GF-D8 (cell line): Measurements from ENCODE around the gene HHATL.
"Not testable (repeated sequence)": the region's sequence is repeated elsewhere in the genome, so short reads cannot be mapped to it uniquely, and the experiment has no call there.

Experiments
- DNase-seq: peaks from one replicate; lab custom pipeline; 2025; lab: John Stamatoyannopoulos, UW

The HHATL gene

DNA sequence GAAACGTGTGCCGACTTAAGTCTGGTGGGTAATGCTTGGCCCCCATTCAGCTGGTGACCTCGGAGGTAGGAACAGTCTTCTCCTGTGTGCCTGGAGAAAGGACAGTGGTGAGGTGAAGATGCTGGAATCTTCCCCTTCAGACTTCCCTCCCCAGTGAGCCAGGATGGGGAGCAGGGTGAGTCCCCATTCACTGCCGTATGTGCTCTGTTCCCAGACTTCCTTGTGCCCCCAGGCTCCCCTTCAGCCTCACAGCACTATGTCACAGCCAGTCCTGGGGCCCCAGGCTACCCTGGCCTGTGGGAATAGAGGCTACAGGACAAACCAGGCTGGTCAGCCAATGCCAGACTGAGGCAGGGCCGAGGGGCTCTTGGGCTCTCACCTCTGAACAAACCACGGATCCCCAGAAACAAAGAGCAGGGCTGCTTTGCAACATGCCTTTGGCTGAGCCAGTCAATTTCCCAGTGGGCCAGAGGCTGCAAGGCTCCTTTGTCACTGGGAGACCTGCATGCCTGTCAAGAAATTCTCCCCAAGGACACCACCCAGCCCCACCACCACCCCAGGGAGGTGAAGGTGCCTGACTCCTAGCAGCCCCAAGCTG, 31.8 kb upstream of the HHATL start:
- no peak for DNase-seq

DNA sequence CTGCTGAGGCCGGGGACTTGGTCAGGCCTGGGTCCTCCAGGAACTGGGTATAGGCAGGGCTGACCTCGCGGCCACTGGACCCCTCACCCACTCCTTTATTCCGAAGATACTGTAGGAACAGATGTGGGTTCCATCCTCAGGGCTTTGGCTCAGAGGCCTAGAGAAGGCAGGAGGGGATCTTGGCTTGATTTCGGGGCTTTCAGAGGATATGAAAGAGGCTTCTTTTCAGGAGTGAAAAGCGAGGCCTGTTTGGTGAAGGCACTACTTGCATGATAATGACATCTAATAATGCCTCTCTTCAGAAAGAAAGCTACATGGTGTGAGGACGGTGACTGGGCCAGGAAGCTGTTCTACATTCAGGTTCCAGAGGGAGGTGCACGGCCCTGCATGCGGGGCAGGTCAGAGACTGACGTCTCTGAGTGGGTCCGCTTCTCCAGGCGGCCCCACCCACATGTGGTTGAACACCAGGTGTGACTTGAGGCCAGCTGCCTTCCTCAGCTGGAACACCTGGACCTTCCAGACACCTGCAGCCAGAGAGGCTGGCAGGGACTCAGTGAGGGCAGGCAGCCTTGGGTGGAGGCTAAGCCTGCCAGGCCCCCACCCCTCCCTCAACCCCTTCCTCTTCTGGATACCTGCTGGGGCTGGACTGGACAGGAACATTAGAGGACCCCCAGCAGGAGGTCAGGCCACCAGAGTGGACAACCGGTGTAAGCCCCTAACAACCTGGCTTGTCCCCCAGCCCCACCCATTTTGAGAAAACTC, 31.1 kb upstream of the HHATL start:
- no peak for DNase-seq

DNA sequence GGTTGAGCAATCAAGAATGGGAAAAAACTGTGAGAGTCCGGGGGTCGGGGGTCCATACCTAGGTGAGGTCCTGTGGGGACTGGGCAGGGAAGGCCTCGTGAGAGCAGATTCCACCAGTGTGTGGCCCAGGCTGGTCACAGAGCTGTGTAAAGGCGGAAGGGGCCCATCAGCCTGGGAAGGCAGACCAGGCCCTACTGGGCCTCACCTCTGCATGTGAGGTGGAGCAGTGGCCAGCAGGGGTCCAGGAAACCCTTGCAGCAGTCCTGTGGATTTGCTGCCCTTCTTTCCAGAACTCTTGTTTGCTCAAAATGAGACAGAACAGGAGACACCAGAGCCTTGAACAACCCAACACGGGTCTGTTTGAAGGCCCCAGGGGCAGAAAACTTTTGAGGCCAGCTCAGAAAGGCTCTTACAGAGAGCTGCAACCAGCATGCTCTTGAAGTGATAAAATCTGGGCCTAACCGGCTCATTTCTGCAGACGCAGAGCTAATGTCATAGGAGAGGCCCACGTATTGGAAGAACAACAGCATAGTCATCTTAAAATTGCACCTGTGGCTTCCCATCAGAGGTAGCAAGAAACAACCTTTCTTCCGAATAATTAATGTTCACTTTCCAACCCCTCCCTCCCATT, 30.3 kb upstream of the HHATL start:
- no peak for DNase-seq

DNA sequence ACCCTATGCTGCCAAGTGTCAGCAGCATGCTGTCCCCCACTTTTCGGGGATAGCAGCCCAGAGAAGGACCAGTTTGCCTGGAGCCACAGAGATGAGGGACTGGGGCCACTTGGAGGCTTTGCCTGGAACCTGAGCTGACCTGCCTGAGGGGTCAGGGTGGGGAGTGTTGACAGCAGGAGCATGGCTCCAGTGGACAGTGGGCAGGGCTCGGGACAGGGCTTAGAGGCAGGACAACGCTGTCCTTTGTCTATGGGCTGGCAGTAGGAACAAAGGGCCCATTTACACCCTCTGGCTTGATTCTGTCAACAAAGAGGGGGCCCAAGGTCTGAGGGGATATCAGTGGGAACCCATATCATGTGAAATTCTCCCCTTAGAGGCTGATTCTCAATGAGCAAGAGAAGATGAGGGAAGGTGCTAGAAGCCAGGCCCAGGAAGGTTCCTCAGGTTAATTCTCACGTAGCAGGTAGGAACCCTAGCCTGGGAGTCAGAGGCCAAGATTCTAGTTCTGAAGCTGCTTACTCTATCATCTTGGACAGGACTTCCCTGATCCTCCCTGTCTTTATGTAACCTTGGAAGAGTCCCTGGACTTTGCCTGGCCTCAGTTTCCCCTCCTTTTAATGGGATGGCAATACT, 29.7 kb upstream of the HHATL start:
- DNase-seq: no peak

DNA sequence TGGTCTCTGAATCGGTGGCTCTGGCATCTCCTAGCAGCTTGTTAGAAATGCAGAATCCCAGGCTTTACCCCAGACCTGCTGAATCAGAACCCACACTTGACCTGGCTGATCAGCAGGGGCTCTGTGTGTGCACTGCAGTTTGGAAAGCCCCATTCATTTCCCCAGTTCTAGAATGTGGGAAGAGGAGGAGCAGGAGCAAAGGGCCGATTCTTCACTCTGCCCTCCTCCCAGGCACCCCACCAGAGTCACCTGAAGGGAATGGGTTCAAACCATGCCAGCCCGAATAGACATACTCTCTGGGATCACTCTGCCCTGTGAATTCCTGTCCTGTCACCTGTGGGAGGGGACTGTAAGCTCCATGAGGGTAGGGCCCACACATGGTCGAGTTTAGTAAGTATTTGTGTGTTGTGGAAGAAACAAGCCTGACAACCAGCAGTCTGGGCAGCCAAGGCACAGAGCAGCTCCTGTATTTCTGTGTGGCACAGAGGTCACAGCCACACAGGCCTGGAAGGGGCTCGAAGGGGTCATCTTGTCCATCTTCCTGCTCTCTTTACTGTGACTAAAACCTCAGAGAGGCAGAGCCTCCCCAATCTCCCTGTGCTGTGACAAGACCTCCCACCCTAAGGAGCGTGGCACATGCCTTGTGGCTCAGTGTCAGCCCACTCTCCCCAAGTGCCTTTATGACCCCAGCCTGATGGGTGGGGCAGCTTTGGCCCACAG, 29.0 kb upstream of the HHATL start:
- DNase-seq: no peak

DNA sequence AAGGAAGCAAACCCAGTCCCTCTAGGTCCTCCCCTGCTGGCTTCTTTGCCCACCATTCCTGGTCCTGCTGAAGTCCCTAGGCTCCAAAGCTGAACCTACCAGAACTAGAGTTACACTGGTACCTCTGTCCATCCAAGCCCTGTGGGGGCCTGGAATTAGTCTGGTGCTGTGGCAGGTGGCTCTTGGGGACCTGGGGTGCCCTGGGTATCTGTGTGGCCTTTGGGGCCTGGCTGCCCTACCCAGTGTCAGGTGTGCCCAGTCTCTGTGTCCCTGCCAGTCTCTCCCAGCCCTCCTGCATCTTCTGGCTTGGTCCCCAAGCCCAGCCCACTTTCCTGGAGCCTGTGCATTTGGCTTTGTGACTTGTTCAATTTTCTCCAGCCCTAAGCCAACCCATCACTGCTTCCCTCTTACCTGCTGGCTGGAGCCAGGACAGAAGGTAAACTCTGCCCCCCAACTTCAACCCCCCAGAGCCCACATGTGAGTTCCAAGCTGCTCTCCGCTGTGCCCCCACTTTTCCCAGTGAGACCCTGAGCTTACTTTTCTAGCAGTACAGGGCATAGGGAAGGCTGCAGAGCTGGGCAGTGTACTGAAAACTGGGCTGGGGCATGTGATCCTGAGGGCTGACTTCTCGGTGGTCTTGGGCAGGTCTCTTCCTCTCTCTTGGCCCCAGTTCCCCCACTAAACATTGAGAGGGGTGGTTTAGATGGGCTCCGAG, 28.3 kb upstream of the HHATL start:
- DNase-seq: no peak

DNA sequence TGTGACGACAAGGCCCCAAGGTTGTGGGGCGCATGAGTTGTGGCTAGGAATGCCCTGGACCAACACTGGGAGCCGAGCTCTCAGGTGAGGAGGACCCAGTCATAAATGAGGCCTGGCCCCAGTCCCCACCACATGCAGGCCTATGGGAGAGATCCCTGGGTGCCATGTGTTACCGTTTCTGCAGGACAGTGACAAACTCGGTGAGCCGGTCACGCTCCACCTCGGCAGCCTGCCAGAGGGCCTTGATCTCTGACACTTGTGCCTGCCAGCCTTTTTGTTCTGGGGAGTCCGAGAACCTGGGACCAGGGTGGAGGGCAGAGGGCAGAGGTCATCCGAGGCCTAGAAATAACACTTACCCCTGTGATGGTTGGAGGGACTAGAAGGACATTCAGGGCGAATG, 27.7 kb upstream of the HHATL start:
- no peak for DNase-seq

DNA sequence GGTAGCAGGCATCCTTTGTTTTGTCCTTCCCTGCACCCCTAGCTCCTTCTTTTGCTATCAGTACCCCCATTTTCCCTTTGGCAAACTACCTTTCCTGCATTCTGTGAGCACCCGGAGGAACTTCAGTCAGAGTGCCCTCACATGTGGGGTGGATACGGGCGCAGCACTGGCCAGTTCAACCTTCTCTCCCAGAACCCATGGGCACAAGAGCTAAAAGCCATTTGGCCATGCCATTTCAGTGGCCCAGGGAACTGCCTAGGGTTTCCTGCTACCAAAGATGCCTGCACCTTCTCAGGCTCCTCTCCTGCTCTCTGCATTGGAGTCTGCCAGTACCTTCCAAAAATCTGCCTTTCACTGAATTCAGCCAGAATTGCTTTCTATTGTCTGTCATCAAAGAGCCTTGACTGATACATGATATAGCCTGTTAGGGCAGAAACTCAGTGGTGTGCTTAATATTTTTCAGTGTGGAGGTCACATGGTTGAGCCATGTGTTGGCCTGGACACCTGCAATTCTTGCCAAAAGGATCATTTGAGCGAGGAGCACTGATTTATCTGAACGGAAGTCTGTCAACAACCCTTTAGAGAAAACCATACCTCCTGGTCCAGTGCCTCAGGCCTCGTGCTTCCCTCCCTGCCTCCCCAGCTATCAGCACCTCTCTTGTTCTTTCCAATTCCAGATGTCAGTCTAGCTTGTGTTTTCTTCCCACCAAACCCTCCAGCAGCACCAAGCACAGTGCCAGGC, 27.0 kb upstream of the HHATL start:
- no peak for DNase-seq

DNA sequence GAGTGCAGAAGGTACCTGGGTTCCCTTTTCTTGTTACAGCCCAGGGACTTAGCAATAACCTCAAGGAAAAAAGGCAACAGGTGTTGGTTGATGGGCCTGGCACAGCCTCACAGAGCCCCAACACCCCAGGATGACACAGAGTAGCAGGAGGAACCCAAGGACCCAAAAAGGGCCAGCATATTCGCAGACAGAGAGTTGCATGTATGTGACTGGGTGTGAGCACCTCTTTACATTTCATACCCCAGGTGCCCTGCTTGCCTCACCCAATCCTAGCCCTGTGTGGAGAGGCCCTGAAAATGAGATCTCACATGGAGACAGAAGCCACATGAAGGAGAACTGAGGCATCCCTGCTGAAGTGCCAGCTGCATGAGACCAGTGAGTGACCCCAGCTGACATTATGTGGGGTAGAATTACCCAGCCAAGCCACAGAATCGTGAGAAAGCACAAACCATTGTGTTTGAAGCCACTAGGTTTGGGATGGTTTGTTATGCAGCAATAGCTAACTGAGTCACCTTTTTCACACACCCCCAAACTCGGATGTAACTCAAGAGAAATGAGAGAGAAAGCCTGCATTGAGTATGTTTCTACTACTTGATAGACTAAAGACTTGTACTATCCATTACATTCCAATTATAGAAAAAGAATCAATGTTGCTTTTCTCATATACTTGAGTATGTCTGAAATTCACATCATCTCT, 26.2 kb upstream of the HHATL start:
- no peak for DNase-seq

DNA sequence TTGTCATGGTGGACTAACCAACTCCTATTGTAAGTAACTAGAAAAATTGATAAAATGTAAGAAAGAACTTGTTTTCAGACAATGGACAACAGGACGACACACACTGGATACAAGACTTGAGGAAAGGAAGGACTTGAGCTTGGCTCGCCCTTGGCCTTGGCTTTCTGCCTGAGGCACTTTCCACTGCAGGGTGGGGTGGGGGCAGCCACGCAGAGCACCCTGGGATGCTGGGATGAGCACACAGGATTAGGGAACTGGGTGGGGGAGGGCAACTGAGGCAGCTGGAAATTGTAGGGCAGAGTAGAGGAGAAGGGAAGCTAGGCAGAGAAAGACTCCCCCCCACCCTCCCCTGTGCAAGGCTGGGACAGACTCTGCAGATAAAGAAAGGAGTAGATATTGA, 25.5 kb upstream of the HHATL start:
- no peak for DNase-seq

DNA sequence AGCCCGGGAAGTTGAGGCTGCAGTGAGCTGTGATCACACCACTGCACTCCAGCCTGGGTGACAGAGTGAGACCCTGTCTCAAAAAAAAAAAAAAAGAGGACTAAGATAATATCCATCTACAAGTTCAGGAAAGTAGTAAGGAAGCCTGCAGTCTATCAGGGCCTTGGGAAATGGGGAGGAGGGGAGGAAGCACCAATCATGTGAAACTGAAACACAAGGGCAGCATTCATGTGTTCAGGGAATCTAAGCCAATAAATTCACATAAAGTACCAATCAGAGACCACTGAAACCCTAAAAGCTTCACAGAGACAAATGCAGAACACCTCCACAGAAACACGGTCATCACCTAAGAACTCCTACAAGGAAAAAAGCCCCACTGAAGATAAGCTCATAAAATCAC, 22.9 kb upstream of the HHATL start:
- no peak for DNase-seq

DNA sequence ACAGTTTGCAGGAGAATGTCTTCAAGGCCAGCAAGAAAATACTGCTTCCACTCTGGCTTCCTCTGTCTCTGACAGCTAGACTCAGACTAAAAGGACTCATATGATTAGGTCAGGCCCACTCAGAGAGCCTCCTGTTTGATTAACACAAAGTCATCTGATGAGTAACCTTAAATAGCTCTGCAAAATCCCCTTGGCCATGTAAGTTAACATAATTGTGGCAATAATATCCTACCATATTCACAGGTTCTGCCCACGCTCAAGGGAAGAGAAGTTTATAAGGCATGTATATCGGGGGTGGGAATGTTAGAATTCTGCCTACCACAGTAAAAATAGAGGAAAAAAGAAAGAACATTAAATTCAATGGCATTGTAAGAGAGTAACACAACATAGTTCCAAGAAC, 20.6 kb upstream of the HHATL start:
- DNase-seq: no peak

DNA sequence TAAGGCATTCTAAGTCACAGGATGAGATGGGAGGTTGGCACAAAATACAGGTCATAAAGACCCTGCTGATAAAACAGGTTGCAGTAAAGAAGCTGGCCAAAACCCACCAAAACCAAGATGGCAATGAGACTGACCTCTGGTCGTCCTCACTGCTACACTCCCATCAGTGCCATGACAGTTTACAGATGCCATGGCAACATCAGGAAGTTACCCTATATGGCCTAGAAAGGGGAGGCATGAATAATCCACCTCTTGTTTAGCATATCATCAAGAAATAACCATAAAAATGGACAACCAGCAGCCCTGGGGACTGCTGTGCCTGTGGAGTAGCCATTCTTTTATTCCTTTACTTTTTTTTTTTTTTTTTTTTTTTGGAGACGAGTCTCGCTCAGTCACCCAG, 19.8 kb upstream of the HHATL start:
- DNase-seq: not testable (repeated sequence)

DNA sequence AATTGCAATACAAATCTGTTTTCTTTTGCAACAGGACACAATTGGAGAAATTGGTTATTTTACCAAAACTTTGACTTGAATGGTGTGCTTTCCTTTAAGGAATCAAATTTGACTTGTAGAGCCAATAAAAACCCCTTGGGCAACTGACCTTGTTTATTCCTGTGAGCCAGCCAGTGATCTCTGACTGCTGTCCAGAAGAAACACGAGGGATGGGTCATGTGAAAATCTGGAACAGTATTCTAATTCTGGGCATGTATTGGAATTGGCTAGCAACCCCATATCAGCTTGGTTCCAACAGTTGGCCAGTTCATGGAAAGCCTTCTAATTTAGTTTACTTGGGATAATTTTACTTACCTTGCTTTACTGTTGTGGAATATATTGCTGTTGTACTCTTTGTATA, 19.1 kb upstream of the HHATL start:
- DNase-seq: no peak

DNA sequence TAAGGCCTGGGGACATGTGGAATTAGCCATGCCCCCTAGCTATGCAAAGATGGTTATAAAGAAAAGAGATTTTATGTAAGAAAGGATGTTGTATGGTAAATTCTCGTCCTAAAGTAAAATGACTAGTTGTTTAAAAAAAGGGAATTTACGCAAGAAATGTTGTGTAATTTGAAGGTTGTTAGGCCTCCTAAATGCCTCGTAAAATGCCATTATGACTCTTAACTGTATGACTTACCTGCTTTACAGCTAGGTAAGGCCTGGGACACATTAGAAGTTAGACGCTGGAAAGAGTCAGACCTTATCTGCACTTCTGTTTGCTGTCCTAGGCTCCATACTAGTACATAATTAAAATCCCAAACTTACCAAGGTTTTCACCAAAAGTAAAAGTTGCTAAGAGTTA, 17.5 kb upstream of the HHATL start:
- DNase-seq: peak; percentile 17

DNA sequence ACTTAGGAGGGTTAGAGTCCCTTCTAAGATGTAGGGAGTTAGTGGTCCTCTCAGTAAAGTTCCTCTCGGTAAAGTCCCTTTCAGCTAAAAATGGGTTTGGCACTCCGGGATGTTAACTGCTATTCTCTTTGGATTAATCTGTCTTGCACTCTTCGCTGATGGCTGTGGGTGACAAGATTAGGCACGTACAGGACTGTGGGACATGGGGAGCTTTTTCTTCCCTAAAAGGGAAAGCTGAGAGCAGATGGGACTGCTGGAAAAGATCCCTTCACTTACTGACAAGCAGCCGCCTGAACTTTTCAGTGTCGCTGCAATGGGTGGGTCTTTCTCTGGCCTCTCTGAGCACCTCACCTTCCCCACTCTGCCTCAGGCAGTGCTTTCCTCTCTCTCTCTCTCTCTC, 16.4 kb upstream of the HHATL start:
- no peak for DNase-seq

DNA sequence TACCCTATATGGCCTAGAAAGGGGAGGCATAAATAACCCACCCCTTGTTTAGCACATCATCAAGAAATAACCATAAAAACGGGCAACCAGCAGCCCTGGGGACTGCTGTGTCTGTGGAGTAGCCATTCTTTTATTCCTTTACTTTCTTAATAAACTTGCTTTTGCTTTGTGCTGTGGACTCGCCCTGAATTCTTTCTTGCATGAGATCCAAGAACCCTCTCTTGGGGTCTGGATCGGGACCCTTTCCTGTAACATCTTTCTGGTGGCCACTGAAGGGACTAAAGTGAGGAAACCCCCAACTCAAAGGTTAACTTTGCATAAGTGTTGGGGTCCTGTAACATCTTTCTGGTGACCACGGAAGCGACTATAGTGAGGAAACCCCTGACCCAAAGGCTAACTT, 15.7 kb upstream of the HHATL start:
- no peak for DNase-seq

DNA sequence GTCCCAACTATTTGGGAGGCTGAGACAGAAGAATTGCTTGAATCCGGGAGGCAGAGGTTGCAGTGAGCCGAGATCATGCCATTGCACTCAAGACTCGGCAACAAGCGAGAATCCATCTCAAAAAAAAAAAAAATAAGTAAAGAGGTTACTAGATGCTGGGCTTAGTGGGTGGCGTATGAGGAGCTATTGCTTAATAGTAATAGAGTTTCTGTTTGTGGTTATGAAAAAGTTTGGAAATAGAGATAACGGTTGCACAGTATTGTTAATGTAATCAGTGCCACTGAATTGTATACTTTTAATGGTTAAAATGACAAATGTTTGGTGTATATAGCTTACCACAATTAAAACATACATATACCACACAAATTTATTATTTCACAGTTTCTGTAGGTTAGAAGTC, 14.7 kb upstream of the HHATL start:
- DNase-seq: no peak

DNA sequence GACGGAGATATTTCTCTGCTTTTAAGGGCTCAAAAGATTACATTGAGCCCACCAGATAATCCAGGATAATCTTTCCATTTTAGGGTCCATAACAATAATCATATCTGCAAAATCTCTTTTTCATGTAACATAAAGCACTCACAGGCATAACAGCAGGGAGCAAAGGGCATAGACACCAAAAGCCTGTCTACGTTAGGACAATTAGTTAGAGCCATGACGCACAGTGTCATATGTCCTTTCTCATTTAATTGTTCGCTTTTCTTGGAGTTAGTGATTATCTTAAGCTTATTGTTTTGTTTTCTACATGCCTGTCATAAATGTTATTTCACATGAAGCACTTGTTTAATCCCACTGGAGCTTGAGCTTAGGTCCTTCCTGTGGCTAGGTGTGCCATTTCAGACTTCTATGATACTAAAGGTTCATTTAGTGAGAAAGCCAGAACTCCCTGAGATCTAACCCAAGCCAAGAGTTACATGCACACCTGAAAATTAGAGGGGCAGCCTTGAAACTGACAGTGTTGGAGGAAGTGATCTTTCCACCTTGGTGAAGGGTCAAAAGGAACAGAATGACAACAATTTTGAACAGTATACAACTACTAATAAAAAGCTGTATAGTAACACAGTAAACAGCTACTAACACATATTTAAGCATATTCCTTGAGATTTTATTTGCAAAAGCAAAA, 11.7 kb upstream of the HHATL start:
- DNase-seq: no peak

DNA sequence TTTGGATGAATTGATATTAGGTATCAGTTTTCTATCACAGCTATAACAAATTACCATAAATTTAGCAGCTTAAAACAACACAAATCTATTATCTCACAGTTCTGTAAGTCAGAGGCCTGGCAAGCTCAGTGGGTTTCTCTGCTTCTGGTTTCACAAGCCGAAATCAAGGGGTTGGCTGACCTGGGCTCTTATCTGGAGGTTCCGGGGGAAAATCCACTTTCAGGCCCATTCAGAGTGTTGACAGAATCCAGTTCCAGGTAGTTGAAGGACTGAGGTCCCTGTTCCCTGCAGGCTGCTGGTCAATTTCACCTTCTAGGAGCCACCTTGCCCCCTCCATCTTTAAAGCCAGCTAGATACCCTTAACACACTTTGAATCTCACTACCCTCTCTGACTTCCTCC, 11.1 kb upstream of the HHATL start:
- DNase-seq: no peak
